SU-DHL-6 (cell line): ENCODE measurements around the gene ZBTB7A.

Experiments used
- EZH2phosphoT487 ChIP-seq: fragments of 200-600 bp; sonication (generic), shearing (Covaris generic); conservative IDR thresholded peaks from 2 replicates; pipeline ENCODE4 v1.6.1; 2018; ENCODE audit warnings: mild to moderate bottlenecking, antibody characterized with exemption, low read length, moderate library complexity, mixed read lengths
- TF ChIP-seq, protein P1 (sequence below): fragments of 200-600 bp; sonication (generic); IDR thresholded peaks from one replicate; pipeline ENCODE4 v1.5.1; 2017; ENCODE audit warnings: antibody characterized with exemption, mild to moderate bottlenecking, low read length, moderate library complexity; ENCODE audit not compliant: insufficient read depth, poor library complexity, severe bottlenecking

DNA sequence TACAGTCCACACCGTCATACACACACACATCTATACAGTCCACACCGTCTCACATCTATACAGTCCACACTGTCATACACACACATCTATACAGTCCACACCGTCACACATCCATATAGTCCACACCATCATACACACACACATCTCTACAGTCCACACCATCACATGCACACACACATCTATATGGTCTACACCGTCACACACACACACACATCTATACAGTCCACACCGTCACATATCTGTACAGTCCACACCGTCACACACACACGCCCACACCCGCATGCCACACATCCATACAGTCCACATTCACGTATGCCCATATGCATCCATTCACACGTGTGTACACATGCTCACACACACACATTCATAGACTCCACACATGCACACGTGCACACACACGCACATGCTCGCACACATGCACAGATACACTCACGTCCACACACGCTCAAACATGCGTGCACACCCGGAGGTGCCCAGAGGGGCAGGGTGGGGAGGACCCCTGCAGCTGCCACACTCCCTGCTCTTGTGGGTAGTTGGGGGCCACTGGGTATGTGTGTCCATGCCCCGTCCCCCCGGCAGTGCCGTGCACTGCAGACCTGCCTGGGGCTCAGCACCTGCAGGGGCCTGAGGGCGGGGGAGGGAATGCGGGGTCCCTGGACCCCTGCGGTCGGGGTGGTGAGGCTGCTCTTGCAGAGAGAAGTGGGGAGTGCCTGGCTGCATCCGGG is 30.0 kb downstream of the ZBTB7A start:
- TF ChIP-seq, protein P1, sequence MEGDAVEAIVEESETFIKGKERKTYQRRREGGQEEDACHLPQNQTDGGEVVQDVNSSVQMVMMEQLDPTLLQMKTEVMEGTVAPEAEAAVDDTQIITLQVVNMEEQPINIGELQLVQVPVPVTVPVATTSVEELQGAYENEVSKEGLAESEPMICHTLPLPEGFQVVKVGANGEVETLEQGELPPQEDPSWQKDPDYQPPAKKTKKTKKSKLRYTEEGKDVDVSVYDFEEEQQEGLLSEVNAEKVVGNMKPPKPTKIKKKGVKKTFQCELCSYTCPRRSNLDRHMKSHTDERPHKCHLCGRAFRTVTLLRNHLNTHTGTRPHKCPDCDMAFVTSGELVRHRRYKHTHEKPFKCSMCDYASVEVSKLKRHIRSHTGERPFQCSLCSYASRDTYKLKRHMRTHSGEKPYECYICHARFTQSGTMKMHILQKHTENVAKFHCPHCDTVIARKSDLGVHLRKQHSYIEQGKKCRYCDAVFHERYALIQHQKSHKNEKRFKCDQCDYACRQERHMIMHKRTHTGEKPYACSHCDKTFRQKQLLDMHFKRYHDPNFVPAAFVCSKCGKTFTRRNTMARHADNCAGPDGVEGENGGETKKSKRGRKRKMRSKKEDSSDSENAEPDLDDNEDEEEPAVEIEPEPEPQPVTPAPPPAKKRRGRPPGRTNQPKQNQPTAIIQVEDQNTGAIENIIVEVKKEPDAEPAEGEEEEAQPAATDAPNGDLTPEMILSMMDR: no peak
- TF ChIP-seq EZH2phosphoT487: no peak
